NCI-H748 treated with DMSO at 0.1 percent for 48 hours (cell line): Measurements from ENCODE around the gene FBXO22.
"Not testable (repeated sequence)": the region's sequence is repeated elsewhere in the genome, so short reads cannot be mapped to it uniquely, and the experiment has no call there.

Experiments used
- DNase-seq: peaks from one replicate; lab custom pipeline; 2025; lab: John Stamatoyannopoulos, UW

Gene FBXO22

DNA sequence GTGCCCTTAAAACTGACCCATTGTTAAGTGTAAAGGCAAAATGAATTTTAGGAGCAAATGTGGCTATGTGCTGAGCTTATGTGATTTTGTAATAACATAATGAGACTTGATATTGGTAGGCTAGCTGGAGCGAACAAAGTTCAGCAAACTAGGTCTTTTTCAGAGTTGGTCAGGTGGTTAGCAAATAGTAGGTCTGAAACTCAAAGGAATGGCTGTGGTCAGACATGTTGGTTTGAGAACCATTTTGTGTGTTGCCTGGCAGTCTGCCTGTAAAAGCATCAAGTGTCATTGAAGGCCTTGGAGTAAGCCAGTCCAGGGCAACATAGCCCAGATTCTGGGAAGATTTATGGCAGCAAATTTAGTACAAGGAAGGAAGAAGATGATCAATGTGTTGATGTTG, 16.4 kb downstream of the FBXO22 start:
- DNase-seq: no peak

DNA sequence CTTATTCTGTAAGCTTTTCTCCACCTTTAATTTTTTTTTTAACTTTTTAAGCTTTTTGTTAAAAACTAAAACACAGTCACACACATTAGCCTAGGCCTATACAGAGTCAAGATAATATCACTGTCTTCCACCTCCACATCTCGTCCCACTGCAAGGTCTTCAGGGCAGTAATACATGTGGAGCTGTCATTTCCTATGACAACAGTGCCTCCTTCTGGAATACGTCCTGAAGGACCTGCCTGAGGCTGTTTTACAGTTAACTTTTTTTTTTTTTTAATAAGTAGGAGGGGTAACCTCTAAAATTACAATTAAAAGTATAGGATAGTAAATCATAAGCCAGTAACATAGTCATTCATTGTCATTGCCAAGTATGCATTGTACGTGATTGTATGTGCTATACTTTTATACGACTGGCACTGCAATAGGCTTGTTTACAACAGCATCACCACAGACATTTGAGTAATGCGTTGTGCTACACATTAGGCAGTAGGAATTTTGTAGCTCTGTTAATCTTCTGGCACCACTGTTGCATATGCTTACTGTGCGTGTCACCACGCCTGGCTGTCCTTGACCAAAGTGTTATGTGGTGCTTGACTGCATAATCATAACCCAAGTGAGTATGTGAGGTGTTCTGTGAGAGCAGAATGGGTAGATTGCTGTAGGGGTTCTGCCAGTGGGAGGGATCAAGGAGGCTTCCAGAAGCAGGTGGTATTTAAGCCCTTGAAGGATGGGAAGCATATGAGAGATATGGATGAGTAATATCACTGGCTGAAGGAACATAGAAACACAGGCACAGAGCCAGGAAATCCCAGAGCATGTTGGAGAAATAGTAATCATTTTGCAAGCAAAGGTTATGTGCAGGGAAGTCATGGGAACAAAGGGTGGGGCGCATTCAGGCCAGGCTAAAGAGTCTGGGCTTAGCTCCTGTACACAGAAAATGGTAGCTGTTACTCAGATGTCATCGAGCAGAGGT, 18.3 kb downstream of the FBXO22 start:
- no peak for DNase-seq

DNA sequence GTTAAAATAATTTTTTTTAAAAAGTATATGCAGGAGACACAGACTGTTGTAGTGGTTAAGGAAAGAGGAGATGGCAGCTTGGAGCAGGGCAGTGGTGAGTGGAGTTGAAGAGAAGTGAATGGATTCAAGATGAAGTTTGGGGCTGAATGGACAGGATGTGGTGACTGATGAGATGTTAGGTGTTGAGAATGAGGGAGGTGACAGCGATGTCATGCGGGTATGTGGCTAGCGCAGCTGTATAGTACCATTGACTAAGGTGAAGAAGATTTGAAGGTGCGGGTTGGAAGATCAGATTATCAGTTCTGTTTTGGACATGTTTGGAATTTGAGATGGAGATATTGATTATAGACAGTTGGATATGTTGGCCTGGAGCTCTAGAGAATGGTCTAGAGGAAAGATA, 20.1 kb downstream of the FBXO22 start:
- DNase-seq: no peak

DNA sequence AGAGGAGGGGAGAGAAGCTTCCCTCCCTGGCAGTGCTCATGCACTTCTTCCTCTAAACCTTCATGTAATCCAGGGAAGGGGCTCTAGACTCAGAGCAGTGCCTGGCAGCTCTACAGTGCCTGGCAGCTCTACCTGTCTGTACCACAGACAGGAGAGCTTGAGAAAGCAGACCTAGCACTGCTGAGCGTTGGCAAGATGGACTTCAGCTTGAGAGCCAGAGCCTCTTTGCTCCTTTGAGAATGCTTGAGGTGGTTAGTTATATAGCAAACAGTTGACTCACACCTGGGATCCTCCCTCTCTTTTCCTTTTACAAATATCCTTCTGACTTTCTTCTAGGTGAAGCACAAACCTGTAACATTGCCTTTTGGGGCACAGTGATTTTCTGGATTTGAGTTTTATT, 20.9 kb downstream of the FBXO22 start:
- DNase-seq: no peak

DNA sequence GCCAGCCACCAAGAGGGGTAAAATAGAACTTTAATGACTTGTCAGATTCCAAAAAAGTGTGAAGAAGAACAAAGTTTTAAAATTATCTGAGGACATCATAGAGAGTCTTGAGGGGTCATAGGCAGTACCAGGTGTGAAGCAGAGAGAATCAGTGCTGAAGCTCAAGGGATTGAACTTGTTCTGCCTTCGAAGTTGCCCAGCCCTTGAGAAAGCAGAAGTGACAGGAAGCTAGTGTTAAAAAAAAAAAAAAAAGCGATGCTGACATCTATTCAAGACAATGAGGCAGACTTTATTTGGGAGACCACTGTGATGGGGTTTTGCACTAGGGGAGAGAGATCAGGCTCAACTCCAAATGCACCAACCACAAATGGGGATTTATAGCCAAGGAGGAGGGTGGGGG, 21.8 kb downstream of the FBXO22 start:
- DNase-seq: no peak

DNA sequence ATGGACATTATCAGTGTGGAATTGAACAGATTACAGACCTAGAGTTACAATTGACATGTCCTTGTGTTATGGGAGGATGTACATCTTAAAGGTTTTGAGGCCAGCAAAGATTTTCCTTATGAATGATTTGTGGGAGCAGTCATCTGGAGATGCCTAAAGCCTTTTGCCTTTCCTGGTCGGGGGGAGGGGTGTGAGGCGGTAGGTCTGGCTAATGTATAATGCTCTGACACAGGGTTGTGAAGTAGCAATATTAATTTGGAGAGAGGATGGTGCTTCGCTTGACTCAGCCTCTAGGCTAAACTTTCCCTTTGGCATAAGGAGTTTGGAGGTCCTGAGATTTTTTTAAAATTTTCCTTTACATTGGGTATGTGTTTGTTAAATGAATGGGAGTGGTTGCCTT, 23.3 kb downstream of the FBXO22 start:
- no peak for DNase-seq

DNA sequence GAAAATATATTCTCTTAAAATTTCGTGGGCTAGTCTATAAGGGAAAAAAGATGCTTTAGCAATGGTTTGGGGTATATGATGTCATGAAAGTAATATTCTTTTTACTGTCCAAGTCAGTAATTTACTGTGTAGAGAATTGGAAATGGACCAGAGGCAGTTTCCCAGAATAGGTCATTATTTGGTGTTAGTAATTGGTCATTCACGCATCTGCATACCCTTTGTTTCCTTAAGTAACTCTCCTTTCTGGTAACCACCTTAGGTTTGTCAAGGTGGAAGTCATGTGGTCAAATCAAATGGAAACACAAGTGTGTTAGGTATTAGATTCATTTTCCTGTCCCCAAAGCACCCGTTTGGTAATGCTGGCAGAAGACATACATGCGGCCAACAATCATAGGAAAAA, 23.9 kb downstream of the FBXO22 start:
- no peak for DNase-seq

DNA sequence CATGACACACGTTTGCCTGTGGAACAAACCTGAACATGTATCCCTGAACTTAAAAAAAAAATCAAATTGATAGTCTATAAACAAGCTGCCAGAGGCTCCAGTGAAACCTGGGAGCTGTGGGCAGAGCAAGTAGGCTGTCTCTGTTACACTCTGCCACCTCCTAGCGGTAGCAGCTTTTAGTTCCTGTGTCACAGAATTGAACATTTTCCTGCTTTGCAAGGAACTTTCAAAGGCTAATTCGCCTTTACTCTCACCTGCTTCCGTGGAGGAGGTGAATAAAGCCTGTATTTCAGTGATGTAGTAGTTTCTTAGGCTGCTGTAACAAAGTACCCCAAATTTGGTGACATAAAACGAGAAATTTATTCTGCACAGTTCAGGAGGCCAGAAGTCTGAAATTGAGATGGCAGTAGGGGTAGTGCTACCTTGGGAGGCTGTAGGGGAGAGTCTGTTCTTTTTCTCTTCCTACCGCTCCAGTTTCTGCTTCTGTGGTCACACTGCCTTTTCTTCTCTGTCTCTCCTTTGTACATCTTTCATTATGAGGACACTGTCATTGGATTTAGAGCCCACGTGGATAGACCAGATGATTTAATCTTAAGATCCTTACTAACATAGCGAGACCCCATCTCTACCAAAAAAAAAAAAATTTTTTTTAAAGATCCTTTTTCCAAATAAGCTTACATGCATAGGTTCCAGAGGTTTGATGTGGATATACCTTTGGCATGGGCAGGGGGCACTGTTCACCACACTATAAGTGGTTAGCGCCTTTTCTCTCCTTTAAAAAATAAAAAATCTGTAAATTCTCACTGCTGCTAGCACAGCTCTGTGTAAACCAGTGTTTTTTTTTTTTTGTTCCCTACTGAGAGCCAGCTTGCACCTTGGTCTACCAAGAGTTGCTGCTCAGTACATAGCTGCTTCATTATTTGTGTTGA, 25.3 kb downstream of the FBXO22 start:
- no peak for DNase-seq

DNA sequence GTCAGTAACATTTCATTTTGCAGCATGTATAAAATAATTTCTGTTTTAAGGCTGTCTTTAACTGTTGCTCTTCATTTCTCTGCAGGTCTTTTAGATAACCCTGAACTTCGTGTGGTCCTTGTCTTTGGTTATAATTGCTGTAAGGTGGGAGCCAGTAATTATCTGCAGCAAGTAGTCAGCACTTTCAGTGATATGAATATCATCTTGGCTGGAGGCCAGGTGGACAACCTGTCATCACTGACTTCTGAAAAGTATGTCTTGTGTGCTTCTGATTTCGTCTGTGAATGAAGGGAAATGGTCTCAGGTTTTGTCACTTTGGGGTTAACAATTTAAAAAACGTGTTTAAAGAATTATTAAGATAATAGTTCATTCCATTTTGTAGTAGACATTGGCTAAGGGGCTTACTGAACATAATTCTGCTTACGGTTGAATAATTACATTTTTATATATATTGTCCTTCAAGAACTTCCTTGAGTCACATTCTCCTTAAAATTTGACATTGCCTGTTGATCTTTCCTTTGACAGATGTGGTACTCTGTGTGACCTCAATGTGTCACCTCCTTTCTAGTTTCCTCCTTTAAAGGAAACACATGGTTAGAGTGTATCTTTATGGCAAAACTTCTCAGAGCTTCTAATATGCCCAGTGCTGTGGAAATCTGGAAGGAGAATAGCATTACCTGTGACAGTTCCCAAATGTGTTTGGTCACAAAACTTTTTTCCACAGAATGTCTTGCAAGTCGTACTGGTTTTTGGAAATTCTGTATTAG, 26.3 kb downstream of the FBXO22 start:
- no peak for DNase-seq

DNA sequence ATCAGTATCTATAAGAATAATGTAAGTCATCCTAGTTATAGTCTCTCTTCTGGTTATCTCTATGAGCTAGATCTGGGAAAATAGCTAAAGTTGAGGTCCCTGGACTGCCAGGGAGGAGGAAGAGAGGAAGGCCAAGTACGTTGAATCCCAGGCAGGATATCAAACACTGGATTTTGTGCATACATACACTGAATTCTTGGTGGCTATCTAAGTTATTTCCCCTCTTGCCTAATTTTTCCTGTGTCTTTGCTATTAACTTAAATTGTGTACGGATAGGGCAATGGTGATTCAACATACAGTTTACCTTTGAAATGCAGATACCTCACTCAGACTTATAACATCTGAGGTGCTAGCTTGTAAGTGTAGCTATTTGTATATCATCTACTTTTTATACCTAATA, 27.2 kb downstream of the FBXO22 start:
- no peak for DNase-seq

DNA sequence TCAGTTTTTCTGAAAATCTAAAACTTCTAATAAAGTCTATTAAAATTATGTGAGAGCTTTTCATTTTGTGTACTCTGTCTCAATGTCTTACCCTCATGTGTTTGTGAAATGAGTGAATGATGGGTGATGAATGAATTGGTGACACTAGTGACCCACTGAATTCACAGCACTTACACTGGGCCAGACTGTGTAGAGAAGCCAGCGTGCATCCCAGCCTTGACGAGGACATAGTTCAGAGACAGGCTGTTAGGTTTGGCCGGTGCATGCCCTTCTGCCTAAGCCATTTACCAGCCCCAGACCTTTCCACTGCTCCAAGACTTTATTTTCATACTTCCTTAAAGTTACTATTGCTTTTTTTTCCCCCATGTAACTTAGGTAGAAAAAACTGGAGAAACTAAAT, 38.8 kb downstream of the FBXO22 start:
- DNase-seq: no peak

DNA sequence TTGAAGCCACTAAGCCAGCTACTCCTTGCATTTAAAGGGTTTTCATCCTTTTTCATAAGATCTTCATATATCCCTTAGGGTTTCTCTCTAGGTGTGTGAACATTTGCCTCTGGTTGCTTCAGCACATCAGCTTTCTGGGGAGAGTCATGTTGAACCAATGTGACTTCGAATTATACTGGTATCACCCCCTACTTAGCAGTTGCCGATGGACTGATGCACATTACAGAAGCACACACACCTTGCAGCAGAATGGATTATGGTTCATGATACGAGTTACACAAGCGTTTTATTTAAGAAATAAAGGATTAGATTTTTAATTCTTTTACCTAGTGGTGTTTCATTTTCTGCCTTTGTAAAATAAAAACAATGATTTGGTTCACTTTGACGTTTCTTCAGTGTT, 39.6 kb downstream of the FBXO22 start:
- no peak for DNase-seq

DNA sequence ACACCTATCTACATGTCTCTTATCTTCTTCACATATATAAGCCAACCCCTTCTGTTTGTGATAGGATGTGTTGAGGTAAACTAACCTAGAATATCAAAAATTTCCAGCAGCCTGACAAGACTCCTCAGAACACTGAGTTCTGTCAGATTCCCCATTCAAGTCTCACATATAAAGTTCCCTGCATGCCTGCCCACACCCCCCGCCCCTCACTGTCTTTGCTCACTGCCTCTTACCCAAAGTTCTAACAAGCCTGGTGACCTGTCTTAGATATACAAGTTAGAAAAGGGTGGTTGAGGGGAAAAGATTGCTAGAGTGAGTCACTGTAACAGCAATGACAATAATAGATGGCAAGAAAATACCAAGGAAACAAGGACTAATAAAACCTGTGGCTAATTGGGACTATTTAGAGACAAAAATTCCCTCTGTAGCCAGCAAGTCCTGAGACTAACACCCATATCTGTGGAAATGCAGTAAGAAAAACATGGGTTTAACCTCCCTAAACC, 40.1 kb downstream of the FBXO22 start:
- DNase-seq: no peak

DNA sequence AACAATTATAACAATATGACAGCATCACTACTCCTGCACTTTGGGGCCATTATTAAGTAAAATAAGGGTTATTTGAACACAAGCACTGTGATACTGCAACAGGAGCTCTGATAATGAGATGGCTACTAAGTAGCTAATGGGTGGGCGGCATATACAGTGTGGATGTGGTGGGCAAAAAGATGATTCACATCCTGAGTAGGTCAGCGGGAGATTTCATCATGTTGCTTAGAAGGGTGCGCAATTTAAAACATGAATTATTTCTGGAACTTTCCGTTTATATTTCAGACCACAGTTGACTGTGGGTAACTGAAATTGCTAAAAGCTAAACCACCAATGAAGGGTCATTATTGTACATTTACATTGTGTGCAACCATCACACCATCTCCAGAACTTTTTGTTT, 42.3 kb downstream of the FBXO22 start:
- no peak for DNase-seq

DNA sequence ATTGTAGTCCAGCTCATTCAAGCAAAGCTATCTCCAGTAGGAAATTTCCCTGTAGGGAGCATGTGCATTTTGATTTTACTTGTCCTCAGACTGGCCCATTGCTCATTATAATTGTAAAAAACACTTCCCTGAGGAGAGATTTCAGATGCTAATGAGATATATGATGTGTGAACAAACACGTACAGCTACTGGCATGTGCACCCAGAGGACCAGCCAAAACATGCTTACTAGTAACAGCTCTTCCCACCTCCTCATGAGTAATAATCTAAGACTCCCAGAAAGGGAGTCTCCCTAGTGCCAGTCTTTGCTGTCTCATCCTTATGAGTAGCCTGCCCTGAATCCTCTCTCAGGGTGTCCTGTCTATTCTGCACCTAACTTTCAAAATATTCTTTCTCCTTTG, 43.4 kb downstream of the FBXO22 start:
- DNase-seq: no peak

DNA sequence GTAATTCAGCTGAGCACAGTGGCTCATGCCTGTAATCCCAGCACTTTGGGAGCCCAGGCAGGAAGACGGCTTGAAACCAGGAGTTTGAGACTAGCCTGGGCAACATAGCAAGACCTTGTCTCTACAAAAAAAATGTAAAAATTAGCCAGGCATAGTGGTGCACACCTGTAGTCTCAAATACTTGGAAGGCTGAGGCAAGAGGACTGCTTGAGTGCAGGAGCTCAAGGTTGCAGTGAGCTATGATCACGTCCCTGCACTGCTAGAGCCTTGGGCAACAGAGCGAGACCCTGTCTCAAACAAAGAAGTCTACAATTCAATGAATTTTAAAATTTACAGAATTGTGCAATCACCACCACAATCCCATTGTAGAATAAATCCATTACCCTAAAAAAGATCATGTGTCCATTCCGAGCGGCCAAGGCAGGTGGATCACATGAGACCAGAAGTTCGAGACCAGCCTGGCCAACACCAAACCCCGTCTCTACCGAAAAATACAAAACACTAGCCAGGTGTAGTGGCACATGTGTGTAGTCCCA, 45.2 kb downstream of the FBXO22 start:
- no peak for DNase-seq

DNA sequence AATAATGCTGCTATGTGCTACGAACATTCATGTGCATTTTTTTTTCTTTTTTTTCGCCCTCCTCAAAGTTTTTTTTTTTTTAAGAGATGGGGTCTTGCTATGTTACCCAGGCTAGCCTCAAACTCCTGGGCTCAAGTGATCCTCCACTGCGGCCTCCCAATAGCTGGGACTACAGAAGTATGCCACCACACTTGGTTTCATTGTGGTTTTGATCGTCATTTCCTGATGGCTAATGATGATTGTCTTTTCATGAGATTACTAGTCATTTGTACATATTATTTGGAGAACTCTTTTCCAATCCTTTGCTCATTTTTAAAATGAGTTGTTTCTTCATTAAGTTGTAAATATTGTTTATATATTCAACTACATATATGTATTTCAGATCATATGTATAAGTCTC, 48.8 kb downstream of the FBXO22 start:
- no peak for DNase-seq

DNA sequence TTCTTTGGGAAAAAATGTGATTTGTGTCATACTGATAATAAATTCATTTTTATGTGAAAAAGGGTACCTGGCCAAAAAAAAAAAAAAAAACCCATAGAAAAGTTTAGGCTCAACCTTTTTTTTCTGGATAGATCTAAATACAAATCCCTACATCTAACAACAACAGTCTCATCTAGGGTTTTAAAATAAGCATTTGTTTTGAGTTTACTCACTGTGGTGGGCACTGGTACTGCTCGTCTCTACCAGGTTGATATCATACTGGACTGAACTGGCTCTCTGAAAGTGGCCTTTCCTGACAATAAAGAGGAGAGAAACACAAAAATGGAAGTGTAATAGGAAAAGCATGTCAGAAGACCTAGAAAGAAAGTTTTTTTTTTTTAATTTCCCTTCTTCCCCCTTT, 52.0 kb downstream of the FBXO22 start:
- DNase-seq: no peak

DNA sequence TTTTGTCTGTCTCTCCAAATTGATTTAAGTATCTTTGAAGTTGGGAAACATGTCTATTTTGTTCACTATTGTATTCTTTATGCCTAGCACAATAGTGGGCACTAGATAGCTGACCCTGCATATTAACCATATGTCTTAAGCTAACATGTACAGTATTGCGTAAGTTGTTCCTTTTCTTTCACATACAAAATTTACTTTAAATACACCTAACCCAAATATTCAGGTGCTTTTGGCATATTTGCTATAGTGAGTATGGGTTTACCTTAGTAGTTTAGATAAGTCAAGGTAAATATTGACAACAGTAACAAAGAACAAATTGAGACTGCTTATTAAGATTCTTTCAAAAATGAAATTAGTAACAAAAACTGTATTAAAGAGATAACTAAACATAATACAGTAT, 57.7 kb downstream of the FBXO22 start:
- no peak for DNase-seq

DNA sequence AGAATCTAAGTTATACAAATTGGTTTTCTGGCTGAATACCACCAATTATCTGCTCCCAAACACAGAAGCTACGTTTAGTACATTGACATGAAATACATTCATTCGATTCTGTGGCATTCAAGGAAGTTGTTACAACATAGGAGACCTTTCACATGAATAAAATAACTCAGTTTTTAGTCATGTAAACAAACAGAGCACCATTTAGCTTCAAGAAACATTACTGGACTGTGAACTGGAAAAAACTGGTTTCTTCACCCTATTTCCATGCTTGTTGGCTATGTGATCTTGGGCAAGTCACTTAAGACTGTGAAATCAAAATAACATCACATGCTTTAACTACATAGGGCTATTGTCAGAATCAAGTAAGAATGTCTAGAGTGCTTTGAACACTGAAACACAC, 62.4 kb downstream of the FBXO22 start:
- no peak for DNase-seq

DNA sequence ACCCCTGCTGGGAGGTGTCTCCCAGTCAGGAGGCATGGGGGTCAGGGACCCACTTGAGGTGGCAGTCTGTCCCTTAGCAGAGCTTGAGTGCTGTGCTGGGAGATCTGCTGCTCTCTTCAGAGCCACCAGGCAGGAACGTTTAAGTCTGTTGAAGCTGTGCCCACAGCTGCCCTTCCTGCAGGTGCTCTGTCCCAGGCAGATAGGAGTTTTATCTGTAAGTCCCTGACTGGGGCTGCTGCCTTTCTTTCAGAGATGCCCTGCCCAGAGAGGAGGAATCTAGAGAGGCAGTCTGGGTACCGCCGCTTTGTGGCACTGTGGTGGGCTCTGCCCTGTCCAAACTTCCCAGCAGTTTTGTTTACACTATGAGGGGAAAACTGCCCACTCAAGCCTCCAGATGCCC, 73.1 kb downstream of the FBXO22 start:
- not testable (repeated sequence) for DNase-seq
